Skin of body (tissue), 2 donors: ENCODE measurements around the gene KHSRP. TPM values are rescaled to one million over a fixed set of nuclear protein-coding genes. Genes with fewer than 3 reads are reported as not detected.
"Not testable (repeated sequence)": the region's sequence is repeated elsewhere in the genome, so short reads cannot be mapped to it uniquely, and the experiment has no call there.

ENCODE experiments used
- DNase-seq: peaks from one replicate; lab custom pipeline; 2025; lab: John Stamatoyannopoulos, UW
- total RNA-seq: library from RNA; depleted of rRNA; stranded (reverse); fragments of >200 nt; gene quantifications from one replicate; pipeline ENCODE4 v1.2.3, GENCODE V29; 2014

KHSRP gene
- total RNA-seq, 1 donor from 2014 or later = 100 TPM

- no peak for DNase-seq
These were observed 27.1 kb upstream of the KHSRP start for GRCh38 chr19:6451583-6452222.

GRCh38 chr19:6450166-6450565 lies 25.6 kb upstream of the KHSRP start:
- DNase-seq = no peak

DNA sequence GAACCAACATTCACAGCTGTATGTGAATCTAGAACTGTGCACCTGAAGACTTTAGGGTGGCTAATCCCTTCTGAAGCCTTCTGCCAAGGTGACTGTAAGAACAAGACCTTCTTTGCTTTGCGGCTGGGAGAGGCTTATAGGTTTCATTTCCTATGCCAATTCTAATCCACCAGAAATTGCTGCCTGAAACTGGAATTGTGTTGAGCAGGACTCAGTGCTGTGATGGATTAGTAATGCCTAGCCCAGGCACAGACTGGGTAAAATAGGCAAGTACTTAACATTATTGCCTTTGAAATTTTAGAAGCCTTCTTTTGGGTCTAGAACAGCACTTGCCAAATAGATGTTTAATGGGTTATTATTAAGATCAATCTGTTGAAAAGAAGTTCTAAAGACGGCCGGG lies 23.4 kb upstream of the KHSRP start:
- no peak for DNase-seq

GRCh38 chr19:6446452-6446851 lies 21.8 kb upstream of the KHSRP start:
- no peak for DNase-seq

GRCh38 chr19:6443986-6444385 lies 19.4 kb upstream of the KHSRP start:
- DNase-seq = no peak

GRCh38 chr19:6442087-6442688 lies 17.6 kb upstream of the KHSRP start:
- DNase-seq = no peak

- no peak for DNase-seq
These were observed 16.3 kb upstream of the KHSRP start for GRCh38 chr19:6440905-6441304.

- DNase-seq = no peak
These were observed 15.1 kb upstream of the KHSRP start for GRCh38 chr19:6439743-6440142.

- DNase-seq = no peak
These were observed 9.1 kb upstream of the KHSRP start, which contains the start of gene SLC25A41 for GRCh38 chr19:6433663-6434062. Gene SLC25A41 (minus strand): TSS chr19:6433763. CDS start chr19:6433693, 70 bp downstream.

DNA sequence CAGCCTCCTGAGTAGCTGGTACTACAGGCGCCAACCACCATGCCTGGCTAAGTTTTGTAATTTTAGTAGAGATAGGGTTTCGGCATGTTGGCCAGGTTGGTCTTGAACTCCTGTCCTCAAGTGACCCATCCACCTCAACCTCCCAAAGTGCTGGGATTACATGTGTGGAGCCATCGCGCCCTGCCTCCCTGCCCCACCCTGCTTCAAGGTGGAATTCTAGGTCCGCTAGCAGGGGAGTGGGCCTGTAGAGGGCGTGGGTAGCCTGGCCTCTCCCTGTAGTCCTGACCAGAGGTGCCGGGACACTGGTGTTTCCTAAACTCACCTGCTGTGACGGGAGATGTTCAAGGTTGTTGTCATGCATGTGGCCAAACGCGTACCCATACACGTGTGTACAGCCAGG lies 8.6 kb upstream of the KHSRP start:
- DNase-seq = no peak

DNA sequence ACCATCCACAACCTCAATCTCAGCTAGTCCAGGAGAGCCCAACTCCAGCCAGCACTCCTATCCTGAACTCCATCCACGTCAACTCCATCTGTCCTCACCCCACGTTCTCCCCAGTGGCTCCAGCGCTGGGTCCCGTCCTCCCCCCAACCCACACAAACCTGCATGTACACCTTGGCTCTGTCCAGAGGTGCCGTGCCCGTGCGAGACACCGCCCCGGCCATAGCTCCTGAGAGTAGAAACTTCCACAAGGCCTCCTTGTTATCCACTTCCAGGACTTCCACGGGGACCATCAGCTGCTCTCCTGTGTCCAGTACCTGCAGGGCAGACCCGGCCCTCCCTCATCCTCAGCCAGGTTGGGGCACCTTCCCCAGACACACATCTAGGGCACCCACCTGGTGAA lies 7.3 kb upstream of the KHSRP start:
- DNase-seq = no peak

- DNase-seq = no peak
These were observed 5.0 kb upstream of the KHSRP start for GRCh38 chr19:6429419-6430221.

- not testable (repeated sequence) for DNase-seq
These were observed 4.2 kb upstream of the KHSRP start for GRCh38 chr19:6428692-6429418.

GRCh38 chr19:6427131-6427530 lies 2.5 kb upstream of the KHSRP start:
- no peak for DNase-seq

- DNase-seq = no peak
These were observed 1.4 kb upstream of the KHSRP start for GRCh38 chr19:6425732-6426620.

DNA sequence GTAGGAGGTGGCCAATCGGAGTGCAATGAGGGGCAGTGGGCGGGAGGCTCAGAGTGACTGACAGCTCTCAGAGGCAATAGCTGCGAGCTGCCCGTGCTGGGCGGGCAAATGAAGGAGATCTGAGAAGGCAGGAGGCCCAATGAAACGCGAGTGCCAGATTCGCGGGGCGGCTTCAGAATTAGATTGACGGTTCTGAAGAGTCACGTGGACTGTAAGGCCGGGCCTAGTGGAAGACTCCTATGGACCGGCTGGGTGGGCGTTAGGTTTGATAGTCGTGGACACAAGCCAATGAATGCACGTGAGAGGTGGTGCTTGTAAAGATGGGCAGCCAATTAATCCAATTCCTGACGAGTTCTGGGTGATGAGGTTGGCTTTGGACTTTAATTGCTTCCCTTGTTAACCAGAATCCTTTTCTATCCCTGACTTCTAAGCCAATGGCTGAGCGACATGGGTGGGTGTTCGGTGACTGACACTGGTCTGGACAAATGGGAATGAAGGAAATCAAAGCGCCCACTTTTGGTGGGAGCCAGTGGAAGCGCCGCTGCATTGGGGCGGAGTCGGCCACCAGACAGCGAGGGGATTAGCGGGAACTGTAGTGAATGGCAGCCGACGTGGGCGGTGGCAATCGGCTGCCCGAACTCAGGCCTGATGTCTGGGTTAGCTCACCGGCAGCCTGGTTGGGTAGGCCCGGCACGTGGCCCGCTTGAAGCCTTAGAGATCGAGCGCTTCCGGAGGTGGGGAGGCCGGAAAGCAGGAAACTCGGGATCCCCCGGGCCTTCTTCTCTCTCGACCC lies 524 bp upstream of the KHSRP start:
- DNase-seq = peak; percentile 100

DNA sequence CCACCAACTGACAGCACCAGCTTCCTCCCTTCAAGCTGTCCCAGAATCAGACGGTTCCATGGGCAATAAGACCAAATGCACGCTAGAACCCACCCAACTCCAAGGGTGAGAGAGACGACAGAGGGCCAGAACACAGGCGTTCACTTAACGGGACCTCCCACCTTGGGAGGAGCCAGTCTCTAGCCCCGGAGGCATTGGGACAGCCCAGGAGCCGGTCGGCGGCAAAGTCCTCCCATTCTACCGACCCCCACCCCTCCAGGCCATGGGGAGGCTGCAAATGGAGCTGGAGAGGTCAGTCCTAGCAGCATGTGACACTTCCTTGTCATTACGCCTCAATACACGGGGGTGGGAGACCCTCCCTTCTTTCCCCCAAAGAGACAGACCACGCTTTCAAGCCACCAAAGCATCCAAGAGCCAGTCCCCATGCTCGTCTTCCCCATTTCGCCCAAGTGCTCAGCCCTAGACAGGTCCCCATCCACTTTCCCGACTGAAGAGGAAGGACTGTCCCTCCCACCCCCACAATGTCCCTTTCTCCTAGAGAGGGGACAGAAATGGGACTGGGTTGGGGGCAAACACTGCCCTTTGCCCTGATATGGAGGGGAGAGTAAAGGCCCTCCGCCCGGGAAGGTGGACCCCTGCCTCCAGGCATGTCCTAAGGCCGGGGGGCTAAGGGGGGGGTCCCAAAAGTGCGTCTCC lies 964 bp downstream of the KHSRP start:
- no peak for DNase-seq

DNA sequence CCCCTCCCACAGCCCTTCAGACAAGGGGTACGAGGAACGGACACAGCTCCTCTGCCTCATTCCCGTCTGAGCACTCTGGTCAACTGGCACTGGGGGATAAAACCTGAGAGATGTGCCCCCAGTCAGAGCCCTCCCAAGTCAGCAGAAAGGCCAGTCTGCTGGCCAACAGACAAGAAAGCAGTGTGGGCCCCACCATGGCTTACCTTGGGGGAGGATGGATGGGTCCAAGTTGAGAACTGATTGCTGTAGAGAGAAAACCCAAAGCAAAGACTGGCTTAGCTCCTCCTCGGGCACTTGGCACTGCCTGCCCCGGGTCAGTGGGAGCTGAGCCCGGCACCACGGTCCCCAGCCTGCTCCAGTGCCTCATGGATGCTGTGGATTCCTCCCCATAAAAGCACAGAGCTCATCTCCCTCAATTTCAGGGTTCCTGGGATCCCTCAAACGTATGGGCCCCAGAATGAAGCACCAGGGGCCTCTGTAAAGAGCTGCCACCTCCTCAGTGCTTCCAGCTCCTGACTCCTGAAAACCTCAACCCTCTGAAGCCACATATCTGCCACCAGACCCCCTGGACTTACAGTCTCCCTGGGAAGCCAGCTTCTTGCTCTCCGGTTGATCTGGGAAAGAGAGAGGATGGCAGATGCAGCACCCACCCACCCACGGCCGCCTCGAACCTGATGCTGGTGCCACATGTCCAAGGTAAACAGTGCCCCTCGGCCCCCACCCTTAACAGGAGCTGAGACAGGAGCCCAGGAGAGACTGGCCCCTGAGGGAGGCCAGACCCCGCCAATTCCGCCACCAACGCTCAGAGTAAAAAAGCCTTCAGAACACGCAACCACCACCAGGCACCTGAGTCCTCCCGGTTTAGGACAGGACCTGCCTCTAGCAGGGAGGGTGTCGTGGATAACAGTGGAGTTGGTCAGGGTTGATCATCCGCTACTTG lies 3.3 kb downstream of the KHSRP start:
- no peak for DNase-seq
